ENCODE measurements around the gene UTP25. TPM values are rescaled to one million over a fixed set of nuclear protein-coding genes. Genes with fewer than 3 reads are reported as not detected.
A peak's percentile ranks its signal among the peaks of the same experiment; 100 is the strongest.

The UTP25 gene
- total RNA-seq, 4 donors from 2014 or later: 7.3 to 11.0 (median 7.8) TPM

DNA sequence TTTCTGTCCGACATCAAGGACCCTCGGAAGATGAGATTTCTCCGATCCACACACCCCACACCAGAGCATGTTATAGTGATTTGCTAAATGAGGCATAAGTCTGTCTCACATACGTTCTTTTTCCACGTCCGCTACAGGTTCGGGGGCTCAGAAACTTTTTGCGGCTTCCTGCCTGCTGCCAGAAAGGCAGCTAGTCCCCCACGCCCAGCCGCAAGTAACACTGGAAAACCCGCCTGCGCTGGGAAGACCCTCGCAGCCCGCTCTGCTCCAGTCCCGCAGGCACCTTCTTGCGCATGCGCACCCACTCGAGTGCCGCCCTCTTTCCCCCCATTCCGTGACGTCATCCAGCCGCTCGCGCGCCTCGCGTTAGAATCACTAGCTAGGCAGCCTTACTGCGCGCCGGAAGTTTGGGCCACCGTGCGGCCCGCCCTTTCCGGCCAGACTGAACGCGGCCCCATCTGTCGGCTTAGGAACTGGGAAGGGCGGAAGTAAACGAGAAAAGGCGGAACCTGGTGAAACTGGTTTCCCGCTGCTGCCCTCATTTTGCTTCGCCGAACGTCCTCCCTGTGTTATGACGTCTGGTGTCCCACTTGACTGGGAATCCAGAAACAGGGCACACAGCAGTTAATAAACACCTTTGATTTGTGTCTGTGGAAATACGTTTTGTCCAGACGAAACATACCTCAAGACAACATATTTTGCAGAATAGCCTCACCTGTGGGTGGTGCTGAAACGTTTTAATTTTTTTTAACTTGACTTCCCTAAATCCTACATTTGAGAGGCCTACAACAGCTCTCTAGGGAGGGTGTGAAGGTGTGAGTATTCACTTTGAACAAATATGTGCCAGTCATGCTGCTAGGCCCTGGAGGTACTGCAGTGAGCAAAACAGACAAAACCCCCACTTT is 43.3 kb upstream of the UTP25 start, which contains the start of gene C1orf74:
C1orf74 (minus strand) TSS at position 295 of the 905 bp plus-strand sequence. CDS start 925 bp downstream, outside the sequence.
- peak within 1 kb of the TSS; percentile 80 to 92 (median 88) for H3K27ac ChIP-seq
- TF ChIP-seq POLR2A (IDR thresholded peaks at IDR 0.05): peak in 1 of 2 donors; percentile 85
- TF ChIP-seq, protein P1, sequence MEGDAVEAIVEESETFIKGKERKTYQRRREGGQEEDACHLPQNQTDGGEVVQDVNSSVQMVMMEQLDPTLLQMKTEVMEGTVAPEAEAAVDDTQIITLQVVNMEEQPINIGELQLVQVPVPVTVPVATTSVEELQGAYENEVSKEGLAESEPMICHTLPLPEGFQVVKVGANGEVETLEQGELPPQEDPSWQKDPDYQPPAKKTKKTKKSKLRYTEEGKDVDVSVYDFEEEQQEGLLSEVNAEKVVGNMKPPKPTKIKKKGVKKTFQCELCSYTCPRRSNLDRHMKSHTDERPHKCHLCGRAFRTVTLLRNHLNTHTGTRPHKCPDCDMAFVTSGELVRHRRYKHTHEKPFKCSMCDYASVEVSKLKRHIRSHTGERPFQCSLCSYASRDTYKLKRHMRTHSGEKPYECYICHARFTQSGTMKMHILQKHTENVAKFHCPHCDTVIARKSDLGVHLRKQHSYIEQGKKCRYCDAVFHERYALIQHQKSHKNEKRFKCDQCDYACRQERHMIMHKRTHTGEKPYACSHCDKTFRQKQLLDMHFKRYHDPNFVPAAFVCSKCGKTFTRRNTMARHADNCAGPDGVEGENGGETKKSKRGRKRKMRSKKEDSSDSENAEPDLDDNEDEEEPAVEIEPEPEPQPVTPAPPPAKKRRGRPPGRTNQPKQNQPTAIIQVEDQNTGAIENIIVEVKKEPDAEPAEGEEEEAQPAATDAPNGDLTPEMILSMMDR (IDR thresholded peaks at IDR 0.05): no peak
- H3K27me3 ChIP-seq: no peaks in the 10 kb centered on the region
- DNase-seq: peak; percentile 98 to 99
- no peaks in the 10 kb centered on the region for H3K9me3 ChIP-seq
- intact Hi-C loops (cut with DNase I): no loop called here
- H3K36me3 ChIP-seq: peaks cover 0 to 14% of the 10 kb centered on the region in 2 donors
- H3K4me3 ChIP-seq (replicated peaks in 1 of 3): peak within 1 kb of the TSS in 2 of 3 donors; percentile 42 to 48
- peaks cover 24 to 32% of the 10 kb centered on the region in 2 donors for H3K4me1 ChIP-seq
- 4% methylated on average over 48 of the region's 48 CpGs for WGBS, 2 donors

DNA sequence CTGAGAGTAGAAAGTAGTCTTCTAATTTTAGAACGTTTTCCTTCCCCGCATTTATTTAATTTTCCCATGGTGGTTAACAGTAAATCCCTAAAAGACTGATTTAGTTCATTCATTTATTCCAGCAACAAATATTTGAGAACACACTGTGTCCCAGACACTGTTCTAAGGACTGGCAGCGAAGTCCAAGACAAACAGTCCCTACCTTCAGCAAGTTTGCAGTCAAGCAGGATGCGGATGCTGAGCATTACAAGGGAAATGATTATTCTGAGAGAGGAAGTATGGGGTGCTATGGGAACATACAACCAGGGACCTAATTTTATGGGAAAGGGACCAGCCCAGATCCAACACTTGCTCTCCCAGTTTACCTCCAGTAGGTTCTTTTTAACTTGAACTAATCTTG is 42.2 kb upstream of the UTP25 start:
- intact Hi-C loops (cut with DNase I): no loop called here
- H3K4me3 ChIP-seq (replicated peaks in 1 of 3): no peak overlapping the region
- DNase-seq: no peak
- peak overlapping the region in 1 of 3 donors; percentile 88 for H3K27ac ChIP-seq
- peaks cover 24 to 32% of the 10 kb centered on the region in 2 donors for H3K4me1 ChIP-seq
- H3K9me3 ChIP-seq: no peaks in the 10 kb centered on the region
- 94 to 98% methylated on average over 4 of the region's 4 CpGs for WGBS, 2 donors
- TF ChIP-seq, protein P1 (IDR thresholded peaks at IDR 0.05): no peak
- no peak for TF ChIP-seq POLR2A (IDR thresholded peaks at IDR 0.05)
- peaks cover 0 to 23% of the 10 kb centered on the region in 2 donors for H3K36me3 ChIP-seq
- no peaks in the 10 kb centered on the region for H3K27me3 ChIP-seq

DNA sequence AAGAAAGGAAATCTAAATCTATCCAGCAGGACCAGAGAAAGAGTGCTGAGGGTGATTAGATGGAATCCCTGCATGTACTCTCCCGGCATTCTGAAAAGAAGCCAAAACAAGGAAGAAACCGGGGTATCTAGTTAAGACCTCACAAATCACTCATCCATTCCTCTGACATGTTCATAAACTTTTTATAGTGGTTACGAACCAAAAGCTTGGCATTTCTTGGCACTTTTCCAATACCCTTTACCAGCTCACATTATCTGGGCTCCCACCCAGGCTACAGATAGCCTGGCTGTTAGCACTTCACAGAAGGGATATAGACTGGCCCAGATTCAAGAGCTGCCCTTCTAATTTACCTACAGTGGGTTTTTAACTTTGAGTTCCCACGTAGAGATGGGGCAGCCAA is 41.6 kb upstream of the UTP25 start:
- H3K9me3 ChIP-seq: no peaks in the 10 kb centered on the region
- intact Hi-C loops (cut with DNase I): no loop called here
- H3K27me3 ChIP-seq: no peaks in the 10 kb centered on the region
- no peak for DNase-seq
- peak overlapping the region in 2 of 3 donors; percentile 63 to 88 for H3K27ac ChIP-seq
- H3K36me3 ChIP-seq: peaks cover 0 to 29% of the 10 kb centered on the region in 2 donors
- H3K4me1 ChIP-seq: peaks cover 24 to 32% of the 10 kb centered on the region in 2 donors
- no peak overlapping the region for H3K4me3 ChIP-seq (replicated peaks in 1 of 3)
- 81 to 86% methylated on average over 4 of the region's 4 CpGs for WGBS, 2 donors
- no peak for TF ChIP-seq POLR2A (IDR thresholded peaks at IDR 0.05)
- TF ChIP-seq, protein P1 (IDR thresholded peaks at IDR 0.05): no peak

DNA sequence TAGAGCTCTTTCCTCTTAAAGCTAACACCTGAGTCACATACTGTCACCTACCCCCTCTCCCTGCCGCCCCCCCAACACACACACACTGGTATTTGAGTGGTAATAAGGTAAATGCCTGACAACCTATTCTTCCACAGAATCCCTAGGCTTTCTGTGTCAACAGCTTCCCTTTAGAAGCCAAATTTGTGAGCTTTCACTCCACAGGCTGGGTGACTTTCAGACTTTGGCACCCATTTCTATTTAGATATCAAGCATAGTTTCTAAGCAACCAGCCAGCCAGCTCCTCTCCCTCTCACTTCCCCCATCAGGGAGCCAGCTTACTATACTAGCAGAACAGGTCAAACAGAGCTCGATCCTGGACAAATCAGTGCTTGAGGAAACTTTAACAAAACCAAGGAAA is 40.2 kb upstream of the UTP25 start:
- 36 to 37% methylated on average over 2 of the region's 2 CpGs for WGBS, 2 donors
- H3K36me3 ChIP-seq: peaks cover 3 to 40% of the 10 kb centered on the region in 2 donors
- TF ChIP-seq, protein P1 (IDR thresholded peaks at IDR 0.05): no peak
- peak in 1 of 2 donors; percentile 33 for TF ChIP-seq POLR2A (IDR thresholded peaks at IDR 0.05)
- DNase-seq: peak; percentile 76 to 80
- intact Hi-C loops (cut with DNase I): no loop called here
- no peak overlapping the region for H3K4me3 ChIP-seq (replicated peaks in 1 of 3)
- H3K27me3 ChIP-seq: no peaks in the 10 kb centered on the region
- peak overlapping the region; percentile 60 to 88 (median 63) for H3K27ac ChIP-seq
- H3K9me3 ChIP-seq: no peaks in the 10 kb centered on the region
- H3K4me1 ChIP-seq: peaks cover 24 to 32% of the 10 kb centered on the region in 2 donors

DNA sequence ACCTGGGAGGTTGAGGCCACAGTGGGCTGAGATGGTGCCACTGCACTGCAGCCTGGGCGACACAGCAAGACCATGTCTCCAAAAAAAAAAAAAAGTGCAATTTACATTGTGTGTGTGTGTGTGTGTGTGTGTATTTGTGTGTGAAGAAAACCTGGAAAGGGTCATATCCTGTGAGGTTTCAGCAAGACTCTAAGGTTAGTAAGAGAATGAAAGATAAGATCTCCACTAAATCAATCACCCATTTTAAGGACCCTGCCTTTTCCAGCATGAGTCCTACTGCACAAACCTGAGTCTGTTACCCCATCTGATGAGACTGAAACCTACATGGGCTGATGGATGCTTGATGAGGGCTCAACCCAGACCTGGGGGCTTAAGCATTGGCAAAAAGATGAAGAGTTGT is 38.5 kb upstream of the UTP25 start:
- Histone ChIP-seq H3K9me3 (no peaks in the 10 kb centered on the region), H3K4me1 (peaks cover 24% of the 10 kb centered on the region in 2 donors), H3K27me3 (no peaks in the 10 kb centered on the region), H3K4me3 (replicated peaks in 1 of 3) (no peak overlapping the region), H3K27ac (no peak overlapping the region), H3K36me3 (peaks cover 7 to 42% of the 10 kb centered on the region in 2 donors)
- DNase-seq: no peak
- WGBS, 2 donors: 78 to 100% methylated on average over 1 of the region's 1 CpG
- no peak for TF ChIP-seq POLR2A (IDR thresholded peaks at IDR 0.05)
- intact Hi-C loops (cut with DNase I): no loop called here
